Muscle of leg (tissue), 11 donors: ENCODE data around the gene GRK1. TPM values are rescaled to one million over a fixed set of nuclear protein-coding genes. Genes with fewer than 3 reads are reported as not detected.

Experiments used
- DNase-seq: peaks from one replicate; pipeline ENCODE4 v3.0.0; 2013
- H3K27ac ChIP-seq: one replicate; pipeline ENCODE4 v1.5.1; 2013; ENCODE audit warnings: mild to moderate bottlenecking, low read length, control low read depth
- H3K27me3 ChIP-seq: one replicate; pipeline ENCODE4 v1.6.1; 2013; ENCODE audit warnings: low read length; ENCODE audit not compliant: control insufficient read depth, insufficient read depth
- H3K36me3 ChIP-seq: one replicate; pipeline ENCODE4 v1.6.1; 2013; ENCODE audit warnings: low read length; ENCODE audit not compliant: control insufficient read depth, insufficient read depth
- H3K4me1 ChIP-seq: one replicate; pipeline ENCODE4 v1.6.1; 2013; ENCODE audit warnings: low read length; ENCODE audit not compliant: control insufficient read depth, insufficient read depth
- H3K4me3 ChIP-seq: one replicate; pipeline ENCODE4 v1.5.1; 2013; ENCODE audit warnings: low read length, control low read depth
- H3K9me3 ChIP-seq: replicated peaks from 2 replicates; pipeline ENCODE4 v1.6.1; 2013; ENCODE audit warnings: low read depth, low read length; ENCODE audit not compliant: control insufficient read depth
- WGBS: methylation state at CpG from one replicate; pipeline ENCODE4 v1.1.5; 2013; ENCODE audit warnings: missing lambda C conversion rate; ENCODE audit not compliant: insufficient coverage; 5-methylcytosine and 5-hydroxymethylcytosine counted together
- polyA plus RNA-seq, 8 donors: library from polyadenylated mRNA; unstranded; fragments of 120-200 nt; gene quantifications; one replicate each; pipeline versions ENCODE4 v1.2.1 to v1.2.3, GENCODE V29; 2013; ENCODE audit warnings: inconsistent platforms in 1 of 8, low replicate concordance in 1 of 8; ENCODE audit not compliant: insufficient read length in 8 of 8, insufficient read depth in 1 of 8
- total RNA-seq: library from RNA; stranded (reverse); fragments of 120-200 nt; gene quantifications from one replicate; pipeline ENCODE4 v1.2.4, GENCODE V29; 2013

The GRK1 gene
- total and polyA plus RNA-seq, 9 donors = 0.11 to 0.38 (median 0.22) TPM; not detected in 1

GRCh38 chr13:113730258-113730691, 63.3 kb downstream of the GRK1 start:
- Histone ChIP-seq H3K27me3 (peaks cover 26% of the 10 kb centered on the region), H3K4me1 (peaks cover 31% of the 10 kb centered on the region), H3K27ac (no peak overlapping the region), H3K4me3 (no peak overlapping the region), H3K36me3 (no peaks in the 10 kb centered on the region), H3K9me3 (peaks cover 2% of the 10 kb centered on the region)
- no peak for DNase-seq
- WGBS = 43% methylated on average over 21 of the region's 21 CpGs

- H3K27me3 ChIP-seq = peaks cover 26% of the 10 kb centered on the region
These were observed 63.8 kb downstream of the GRK1 start for GRCh38 chr13:113730831-113731191.

GRCh38 chr13:113731192-113732175, 64.5 kb downstream of the GRK1 start:
- no peak overlapping the region for H3K4me3 ChIP-seq
- peaks cover 33% of the 10 kb centered on the region for H3K4me1 ChIP-seq
- peaks cover 26% of the 10 kb centered on the region for H3K27me3 ChIP-seq
- peaks cover 2% of the 10 kb centered on the region for H3K9me3 ChIP-seq
- WGBS = 78% methylated on average over 22 of the region's 32 CpGs
- no peak overlapping the region for H3K27ac ChIP-seq
- no peak for DNase-seq
- no peaks in the 10 kb centered on the region for H3K36me3 ChIP-seq

More at GRCh38 chr13:113730831-113731191, 63.8 kb downstream of the GRK1 start:
- Histone ChIP-seq H3K36me3 (no peaks in the 10 kb centered on the region), H3K4me3 (no peak overlapping the region), H3K27ac (no peak overlapping the region), H3K4me1 (peaks cover 31% of the 10 kb centered on the region), H3K9me3 (peaks cover 2% of the 10 kb centered on the region)
- DNase-seq = no peak
- 93% methylated on average over 4 of the region's 4 CpGs for WGBS

- Histone ChIP-seq H3K36me3 (no peaks in the 10 kb centered on the region), H3K4me3 (no peak overlapping the region), H3K27ac (no peak overlapping the region), H3K4me1 (peaks cover 25% of the 10 kb centered on the region), H3K27me3 (peaks cover 26% of the 10 kb centered on the region), H3K9me3 (no peaks in the 10 kb centered on the region)
- no peak for DNase-seq
- 81% methylated on average over 22 of the region's 29 CpGs for WGBS
These were observed 65.3 kb downstream of the GRK1 start for GRCh38 chr13:113732176-113732960.

GRCh38 chr13:113732961-113733950, 66.2 kb downstream of the GRK1 start:
- no peak for DNase-seq
- H3K4me1 ChIP-seq = peaks cover 25% of the 10 kb centered on the region
- H3K4me3 ChIP-seq = no peak overlapping the region
- no peak overlapping the region for H3K27ac ChIP-seq
- no peaks in the 10 kb centered on the region for H3K9me3 ChIP-seq
- no peaks in the 10 kb centered on the region for H3K36me3 ChIP-seq
- WGBS = 87% methylated on average over 44 of the region's 55 CpGs
- peaks cover 26% of the 10 kb centered on the region for H3K27me3 ChIP-seq

- H3K4me1 ChIP-seq = peaks cover 15% of the 10 kb centered on the region
- DNase-seq = no peak
- WGBS = 81% methylated on average over 26 of the region's 26 CpGs
- H3K36me3 ChIP-seq = no peaks in the 10 kb centered on the region
- H3K9me3 ChIP-seq = no peaks in the 10 kb centered on the region
- H3K27me3 ChIP-seq = peaks cover 19% of the 10 kb centered on the region
- H3K4me3 ChIP-seq = no peak overlapping the region
- no peak overlapping the region for H3K27ac ChIP-seq
These were observed 67.2 kb downstream of the GRK1 start for GRCh38 chr13:113734099-113734825.

- Histone ChIP-seq H3K36me3 (no peaks in the 10 kb centered on the region), H3K9me3 (no peaks in the 10 kb centered on the region), H3K27me3 (peaks cover 15% of the 10 kb centered on the region), H3K27ac (no peak overlapping the region), H3K4me1 (peaks cover 10% of the 10 kb centered on the region), H3K4me3 (no peak overlapping the region)
- no peak for DNase-seq
- WGBS = 79% methylated on average over 6 of the region's 8 CpGs
These were observed 67.8 kb downstream of the GRK1 start for GRCh38 chr13:113734826-113735125.

GRCh38 chr13:113735194-113735593, 68.2 kb downstream of the GRK1 start:
- Histone ChIP-seq H3K4me3 (no peak overlapping the region), H3K27ac (no peak overlapping the region), H3K9me3 (no peaks in the 10 kb centered on the region), H3K27me3 (peaks cover 14% of the 10 kb centered on the region), H3K4me1 (peaks cover 7% of the 10 kb centered on the region), H3K36me3 (no peaks in the 10 kb centered on the region)
- WGBS = 89% methylated on average over 26 of the region's 26 CpGs
- DNase-seq = no peak

GRCh38 chr13:113735750-113736149, 68.7 kb downstream of the GRK1 start:
- WGBS = 76% methylated on average over 13 of the region's 14 CpGs
- Histone ChIP-seq H3K27ac (no peak overlapping the region), H3K9me3 (no peaks in the 10 kb centered on the region), H3K4me3 (no peak overlapping the region), H3K27me3 (peaks cover 8% of the 10 kb centered on the region), H3K4me1 (peaks cover 3% of the 10 kb centered on the region), H3K36me3 (no peaks in the 10 kb centered on the region)
- no peak for DNase-seq
